ENCODE data around the gene MRPL47.

GRCh38 chr3:179541094-179541493, 63.3 kb downstream of the MRPL47 start:
- TF ChIP-seq CTCF (conservative IDR thresholded peaks at IDR 0.05 in 1 of 2, IDR thresholded peaks at IDR 0.05 in 1 of 2; ENCODE audit: low read depth in 1 of 2, low read length in 2 of 2) (no peak), EZH2 (IDR thresholded peaks at IDR 0.05; ENCODE audit: low read length, missing control alignments) (no peak)
